ENCODE measurements around the gene PYROXD2.

GRCh38 chr10:98427011-98427515, 12.1 kb upstream of the PYROXD2 start:
- TF ChIP-seq USF1 (IDR thresholded peaks at IDR 0.05) = no peak
- no peak for TF ChIP-seq EP300 (IDR thresholded peaks at IDR 0.05; ENCODE audit: borderline replicate concordance)
- TF ChIP-seq MAX (IDR thresholded peaks at IDR 0.05) = no peak
- no peak for TF ChIP-seq TAF1 (IDR thresholded peaks at IDR 0.05; ENCODE audit: low read depth)
- TF ChIP-seq ZBTB7A (IDR thresholded peaks at IDR 0.05; ENCODE audit: low read depth) = no peak
- no peak for TF ChIP-seq CREB1 (IDR thresholded peaks at IDR 0.05; ENCODE audit: low read depth)
- TF ChIP-seq CEBPB (IDR thresholded peaks at IDR 0.05) = no peak
- TF ChIP-seq YY1 (IDR thresholded peaks at IDR 0.05; ENCODE audit: low read depth) = no peak
- TF ChIP-seq NFIC (IDR thresholded peaks at IDR 0.05) = no peak
